ENCODE data around the gene CCPG1. TPM values are rescaled to one million over a fixed set of nuclear protein-coding genes. Genes with fewer than 3 reads are reported as not detected.

The CCPG1 gene
- total RNA-seq, 6 experiments from 2014 or later, result 28.9 to 42.5 (median 32.6) TPM

- Mint-ChIP-seq H3K36me3 (ENCODE audit: low read depth) (no peaks in the 10 kb centered on the region), H3K27ac (no peak overlapping the region), H3K4me3 (no peak overlapping the region), H3K27me3 (ENCODE audit: insufficient read depth) (no peaks in the 10 kb centered on the region), H3K4me1 (ENCODE audit: low read depth) (peaks cover 16% of the 10 kb centered on the region), H3K9me3 (no peaks in the 10 kb centered on the region)
- DNase-seq, result no peak
- TF ChIP-seq, protein P1, sequence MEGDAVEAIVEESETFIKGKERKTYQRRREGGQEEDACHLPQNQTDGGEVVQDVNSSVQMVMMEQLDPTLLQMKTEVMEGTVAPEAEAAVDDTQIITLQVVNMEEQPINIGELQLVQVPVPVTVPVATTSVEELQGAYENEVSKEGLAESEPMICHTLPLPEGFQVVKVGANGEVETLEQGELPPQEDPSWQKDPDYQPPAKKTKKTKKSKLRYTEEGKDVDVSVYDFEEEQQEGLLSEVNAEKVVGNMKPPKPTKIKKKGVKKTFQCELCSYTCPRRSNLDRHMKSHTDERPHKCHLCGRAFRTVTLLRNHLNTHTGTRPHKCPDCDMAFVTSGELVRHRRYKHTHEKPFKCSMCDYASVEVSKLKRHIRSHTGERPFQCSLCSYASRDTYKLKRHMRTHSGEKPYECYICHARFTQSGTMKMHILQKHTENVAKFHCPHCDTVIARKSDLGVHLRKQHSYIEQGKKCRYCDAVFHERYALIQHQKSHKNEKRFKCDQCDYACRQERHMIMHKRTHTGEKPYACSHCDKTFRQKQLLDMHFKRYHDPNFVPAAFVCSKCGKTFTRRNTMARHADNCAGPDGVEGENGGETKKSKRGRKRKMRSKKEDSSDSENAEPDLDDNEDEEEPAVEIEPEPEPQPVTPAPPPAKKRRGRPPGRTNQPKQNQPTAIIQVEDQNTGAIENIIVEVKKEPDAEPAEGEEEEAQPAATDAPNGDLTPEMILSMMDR (IDR thresholded peaks at IDR 0.05), result no peak
Observed at GRCh38 chr15:55372701-55373440, 35.3 kb downstream of the CCPG1 start.

GRCh38 chr15:55366981-55367380 is 41.2 kb downstream of the CCPG1 start:
- TF ChIP-seq, protein P1 (IDR thresholded peaks at IDR 0.05), result no peak
- Mint-ChIP-seq H3K36me3 (ENCODE audit: low read depth) (no peaks in the 10 kb centered on the region; the same call in 1 of the 2 replicates), H3K27ac (no peak overlapping the region), H3K9me3 (no peaks in the 10 kb centered on the region), H3K4me3 (no peak overlapping the region), H3K27me3 (ENCODE audit: insufficient read depth) (no peaks in the 10 kb centered on the region), H3K4me1 (ENCODE audit: low read depth) (no peaks in the 10 kb centered on the region)
- no peak for DNase-seq

DNA sequence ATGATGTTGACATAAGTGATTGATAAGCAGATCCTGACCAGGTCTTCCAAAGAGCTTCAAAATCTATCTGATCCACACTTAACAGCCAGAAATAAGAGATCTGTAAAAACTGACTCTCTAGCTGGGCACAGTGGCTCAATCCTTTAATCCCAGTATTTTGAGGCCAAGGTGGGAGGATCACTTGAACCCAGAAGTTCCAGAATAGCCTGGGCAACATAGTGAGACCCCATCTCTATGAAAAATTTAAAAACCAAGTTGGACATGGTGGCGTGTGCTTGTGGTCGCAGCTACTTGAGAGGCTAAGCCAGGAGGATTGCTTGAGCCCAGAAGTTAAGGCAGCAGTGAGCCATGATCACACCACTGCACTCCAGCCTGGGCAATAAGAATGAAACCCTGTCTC is 45.5 kb downstream of the CCPG1 start:
- TF ChIP-seq, protein P1 (IDR thresholded peaks at IDR 0.05), result no peak
- H3K36me3 Mint-ChIP-seq (ENCODE audit: low read depth), result peaks cover 13% of the 10 kb centered on the region
- H3K4me1 Mint-ChIP-seq (ENCODE audit: low read depth), result peaks cover 10% of the 10 kb centered on the region
- no peak overlapping the region for H3K27ac Mint-ChIP-seq
- H3K4me3 Mint-ChIP-seq, result no peak overlapping the region
- no peak for DNase-seq
- peaks cover 2% of the 10 kb centered on the region; the same call in 1 of the 2 replicates for H3K27me3 Mint-ChIP-seq (ENCODE audit: insufficient read depth)
- no peaks in the 10 kb centered on the region for H3K9me3 Mint-ChIP-seq

- TF ChIP-seq, protein P1 (IDR thresholded peaks at IDR 0.05), result no peak
- Mint-ChIP-seq H3K36me3 (ENCODE audit: low read depth) (peaks cover 22% of the 10 kb centered on the region), H3K4me3 (no peak overlapping the region), H3K4me1 (ENCODE audit: low read depth) (peaks cover 18% of the 10 kb centered on the region), H3K27me3 (ENCODE audit: insufficient read depth) (peaks cover 2% of the 10 kb centered on the region; the same call in 1 of the 2 replicates), H3K27ac (no peak overlapping the region), H3K9me3 (no peaks in the 10 kb centered on the region)
- no peak for DNase-seq
Observed at GRCh38 chr15:55361048-55361447, 47.1 kb downstream of the CCPG1 start.

DNA sequence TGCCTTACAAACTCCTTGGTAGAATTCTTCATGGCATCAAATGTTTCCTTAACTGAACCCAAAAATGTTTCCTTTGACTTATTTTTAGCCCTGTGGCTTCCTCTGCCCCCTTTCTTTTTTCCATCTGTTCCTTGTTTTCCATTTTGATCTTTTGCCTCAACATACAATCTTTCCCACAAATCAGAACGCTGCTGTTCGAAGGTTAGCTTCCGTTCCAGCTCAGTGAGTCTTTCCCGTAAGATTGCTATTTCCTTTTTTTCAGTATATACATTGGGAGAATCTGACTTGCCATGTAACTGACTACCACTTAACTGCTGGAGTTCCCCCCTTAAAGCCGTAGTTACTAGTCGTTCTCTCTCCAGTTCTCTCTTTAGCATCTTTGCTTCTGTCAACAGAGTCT is 47.9 kb downstream of the CCPG1 start:
- Mint-ChIP-seq H3K36me3 (ENCODE audit: low read depth) (peaks cover 26% of the 10 kb centered on the region), H3K27me3 (ENCODE audit: insufficient read depth) (peaks cover 2% of the 10 kb centered on the region; the same call in 1 of the 2 replicates), H3K4me3 (no peak overlapping the region), H3K4me1 (ENCODE audit: low read depth) (peaks cover 18% of the 10 kb centered on the region), H3K9me3 (no peaks in the 10 kb centered on the region), H3K27ac (no peak overlapping the region)
- TF ChIP-seq, protein P1 (IDR thresholded peaks at IDR 0.05), result no peak
- no peak for DNase-seq
